Uterus (tissue), 2 donors: ENCODE measurements around the gene TCAIM.

ENCODE experiments used
- CTCF ChIP-seq, 4 experiments: fragments of 200-600 bp in 2 of 4; fragments of 450-650 bp in 2 of 4; sonication (generic) in 2 of 4; IDR thresholded peaks; one replicate each; pipeline ENCODE4 v1.5.1; 2016 to 2019; ENCODE audit warnings: antibody characterized with exemption in 4 of 4, mild to moderate bottlenecking in 2 of 4, moderate library complexity in 1 of 4
- POLR2A ChIP-seq, 2 donors: fragments of 450-650 bp; IDR thresholded peaks; one replicate each; pipeline ENCODE4 v1.6.1; 2016; ENCODE audit warnings: antibody characterized with exemption in 2 of 2, mild to moderate bottlenecking in 1 of 2, moderate library complexity in 1 of 2

- no peak for TF ChIP-seq CTCF (IDR thresholded peaks at IDR 0.05)
- no peak for TF ChIP-seq POLR2A (IDR thresholded peaks at IDR 0.05)
These were observed 82.1 kb downstream of the TCAIM start for GRCh38 chr3:44420676-44421075.
